Body of pancreas (tissue), 4 donors: Measurements from ENCODE around the gene OSTC. TPM values are rescaled to one million over a fixed set of nuclear protein-coding genes. Genes with fewer than 3 reads are reported as not detected.
A peak's percentile ranks its signal among the peaks of the same experiment; 100 is the strongest.

Source experiments
- ATAC-seq: fragments of 150-250 bp; one replicate; pipeline ENCODE4 v1.9.1; 2016
- DNase-seq, 4 donors: peaks; one replicate each; pipeline ENCODE4 v3.0.0-alpha.2; 2019
- H3K27ac ChIP-seq, 4 donors: fragments of 200-600 bp; sonication (generic); 1 replicate in 3 of 4; 2 replicates in 1 of 4; pipeline versions ENCODE4 v1.5.1 to v1.6.1; 2016 to 2019; ENCODE audit warnings: mild to moderate bottlenecking in 1 of 4, mixed read lengths in 1 of 4, moderate library complexity in 1 of 4
- H3K27me3 ChIP-seq, 2 donors: fragments of 200-600 bp; sonication (generic); one replicate each; pipeline ENCODE4 v1.6.0; 2016; ENCODE audit warnings: mild to moderate bottlenecking in 1 of 2
- H3K36me3 ChIP-seq, 2 donors: fragments of 200-600 bp; sonication (generic); replicated peaks in 1 of 2; 2 replicates each; pipeline ENCODE4 v1.5.1; 2016; ENCODE audit warnings: low read depth in 2 of 2; ENCODE audit not compliant: insufficient read depth in 1 of 2
- H3K4me1 ChIP-seq: fragments of 200-600 bp; sonication (generic); one replicate; pipeline ENCODE4 v1.6.0; 2016
- H3K4me3 ChIP-seq, 2 donors: fragments of 200-600 bp; sonication (generic); 1 replicate in 1 of 2; 2 replicates in 1 of 2; pipeline ENCODE4 v1.5.1; 2016 to 2019
- H3K9me3 ChIP-seq, 3 donors: fragments of 200-600 bp; sonication (generic); 1 replicate in 2 of 3; 2 replicates in 1 of 3; pipeline ENCODE4 v1.5.1; 2016
- CTCF ChIP-seq, 7 experiments: fragments of 450-650 bp in 4 of 7; fragments of 200-600 bp in 3 of 7; sonication (generic) in 3 of 7; IDR thresholded peaks; one replicate each; pipeline ENCODE4 v1.5.1; 2016 to 2019; ENCODE audit warnings: antibody characterized with exemption in 7 of 7
- POLR2A ChIP-seq, 3 donors: fragments of 450-650 bp; IDR thresholded peaks; one replicate each; pipeline ENCODE4 v1.6.1; 2016; ENCODE audit warnings: antibody characterized with exemption in 3 of 3, mild to moderate bottlenecking in 2 of 3
- WGBS, 2 donors: methylation state at CpG; one replicate each; pipeline ENCODE4 v1.1.5; 2017; 5-methylcytosine and 5-hydroxymethylcytosine counted together
- intact Hi-C: fragments of 100-400 bp; cut with DNase I; formaldehyde crosslinking; loops from one replicate; pipeline ENCODE4 v1.15.1; 2023
- total RNA-seq, 2 donors: library from RNA; depleted of rRNA; stranded (reverse); fragments of >200 nt; gene quantifications; one replicate each; pipeline ENCODE4 v1.1.0, GENCODE V29; 2016

OSTC gene
- total RNA-seq, 2 donors from 2014 or later, result 35.6 to 308 TPM

- intact Hi-C loops, result no loop called here
- TF ChIP-seq POLR2A (IDR thresholded peaks at IDR 0.05) (no peak), CTCF (IDR thresholded peaks at IDR 0.05) (peak in 6 of 7 experiments; percentile 30 to 44 (median 36))
- peak in 1 of 4 donors; percentile 7 for DNase-seq
- no peak for ATAC-seq
- H3K4me1 ChIP-seq, result no peaks in the 10 kb centered on the region
- H3K27me3 ChIP-seq, result no peaks in the 10 kb centered on the region
- no peaks in the 10 kb centered on the region for H3K36me3 ChIP-seq
- no peaks in the 10 kb centered on the region for H3K9me3 ChIP-seq
- 9% methylated on average over 5 of the region's 5 CpGs for WGBS, 2 donors
- no peak overlapping the region for H3K27ac ChIP-seq
- H3K4me3 ChIP-seq, result no peak overlapping the region
Observed at GRCh38 chr4:108683479-108683878, 33.1 kb downstream of the OSTC start.

GRCh38 chr4:108685036-108685686 is 34.8 kb downstream of the OSTC start:
- Histone ChIP-seq H3K4me3 (no peak overlapping the region), H3K36me3 (no peaks in the 10 kb centered on the region), H3K27me3 (no peaks in the 10 kb centered on the region), H3K4me1 (no peaks in the 10 kb centered on the region), H3K9me3 (no peaks in the 10 kb centered on the region), H3K27ac (no peak overlapping the region)
- intact Hi-C loops, result no loop called here
- no peak for ATAC-seq
- 65 to 84% methylated on average over 4 of the region's 4 CpGs for WGBS, 2 donors
- TF ChIP-seq POLR2A (IDR thresholded peaks at IDR 0.05) (no peak), CTCF (IDR thresholded peaks at IDR 0.05) (no peak)
- DNase-seq, result no peak

- no peak for DNase-seq
- Histone ChIP-seq H3K9me3 (no peaks in the 10 kb centered on the region), H3K27ac (no peak overlapping the region), H3K27me3 (no peaks in the 10 kb centered on the region), H3K4me3 (no peak overlapping the region), H3K4me1 (no peaks in the 10 kb centered on the region), H3K36me3 (no peaks in the 10 kb centered on the region)
- ATAC-seq, result no peak
- no peak for TF ChIP-seq POLR2A (IDR thresholded peaks at IDR 0.05)
- TF ChIP-seq CTCF (IDR thresholded peaks at IDR 0.05), result no peak
- intact Hi-C loops, result no loop called here
- 0% methylated on average over 1 of the region's 1 CpG for WGBS, 2 donors
Observed at GRCh38 chr4:108690738-108691137, 40.3 kb downstream of the OSTC start.

- Histone ChIP-seq H3K4me3 (no peak overlapping the region), H3K27me3 (no peaks in the 10 kb centered on the region), H3K9me3 (no peaks in the 10 kb centered on the region), H3K4me1 (no peaks in the 10 kb centered on the region), H3K27ac (no peak overlapping the region), H3K36me3 (no peaks in the 10 kb centered on the region)
- TF ChIP-seq POLR2A (IDR thresholded peaks at IDR 0.05), result no peak
- no peak for TF ChIP-seq CTCF (IDR thresholded peaks at IDR 0.05)
- intact Hi-C loops, result no loop called here
- DNase-seq (no peak), ATAC-seq (no peak)
- WGBS, 2 donors, result 72 to 82% methylated on average over 3 of the region's 3 CpGs
Observed at GRCh38 chr4:108693211-108693610, 42.8 kb downstream of the OSTC start.

- WGBS, 2 donors, result 61 to 69% methylated on average over 3 of the region's 3 CpGs
Observed at GRCh38 chr4:108693819-108694218, 43.4 kb downstream of the OSTC start.

More at GRCh38 chr4:108693819-108694218, 43.4 kb downstream of the OSTC start:
- intact Hi-C loops, result no loop called here
- Histone ChIP-seq H3K9me3 (no peaks in the 10 kb centered on the region), H3K27ac (no peak overlapping the region), H3K4me3 (no peak overlapping the region), H3K27me3 (no peaks in the 10 kb centered on the region), H3K4me1 (no peaks in the 10 kb centered on the region), H3K36me3 (no peaks in the 10 kb centered on the region)
- no peak for TF ChIP-seq POLR2A (IDR thresholded peaks at IDR 0.05)
- TF ChIP-seq CTCF (IDR thresholded peaks at IDR 0.05), result no peak
- ATAC-seq (no peak), DNase-seq (no peak)
